ENCODE results near the gene HINT2. TPM values are rescaled to one million over a fixed set of nuclear protein-coding genes. Genes with fewer than 3 reads are reported as not detected.
A peak's percentile ranks its signal among the peaks of the same experiment; 100 is the strongest.

The HINT2 gene
- total and polyA plus RNA-seq, 2 experiments from 2014 or later = 30.6 to 50.7 TPM

GRCh38 chr9:35836595-35836994 lies 21.8 kb upstream of the HINT2 start:
- Histone ChIP-seq H4K20me1 (ENCODE audit: insufficient read depth) (no peaks in the 10 kb centered on the region), H3K27ac (no peak overlapping the region), H3K9ac (no peak overlapping the region), H3K9me3 (ENCODE audit: low read depth) (no peaks in the 10 kb centered on the region), H3K4me2 (ENCODE audit: unreplicated experiment) (no peak overlapping the region), H3K79me2 (ENCODE audit: insufficient read depth) (no peaks in the 10 kb centered on the region), H3K36me3 (ENCODE audit: low read depth) (no peaks in the 10 kb centered on the region), H3K4me3 (no peak overlapping the region), H3F3A (ENCODE audit: insufficient read depth) (no peaks in the 10 kb centered on the region), H3K4me1 (ENCODE audit: insufficient read depth) (no peaks in the 10 kb centered on the region), H2AFZ (no peak overlapping the region), H3K27me3 (replicated peaks; ENCODE audit: insufficient read depth) (no peaks in the 10 kb centered on the region), H3K9me2 (ENCODE audit: insufficient read depth) (no peaks in the 10 kb centered on the region)
- 93 to 96% methylated on average over 5 of the region's 5 CpGs for WGBS, 2 experiments (ENCODE audit: low coverage in 1 of 2, low lambda C conversion rate in 2 of 2, missing lambda C conversion rate in 2 of 2)
- TF ChIP-seq EZH2 (IDR thresholded peaks at IDR 0.05; ENCODE audit: insufficient read depth, poor library complexity, severe bottlenecking) (no peak), EZH2phosphoT487 (IDR thresholded peaks at IDR 0.05; ENCODE audit: insufficient read depth, low read depth) (no peak)
- DNase-seq = no peak
- in situ Hi-C loops (cut with MboI) = no loop called here

GRCh38 chr9:35835766-35836165 lies 20.9 kb upstream of the HINT2 start:
- no peak overlapping the region for H3K27ac ChIP-seq
- 76 to 78% methylated on average over 2 of the region's 2 CpGs for WGBS, 2 experiments (ENCODE audit: low coverage in 1 of 2, low lambda C conversion rate in 2 of 2, missing lambda C conversion rate in 2 of 2)
- H3K9ac ChIP-seq = no peak overlapping the region
- H3K79me2 ChIP-seq (ENCODE audit: insufficient read depth) = peaks cover 2% of the 10 kb centered on the region; the same call in 1 of the 2 replicates
- H3K9me2 ChIP-seq (ENCODE audit: insufficient read depth) = no peaks in the 10 kb centered on the region
- H3K4me1 ChIP-seq (ENCODE audit: insufficient read depth) = no peaks in the 10 kb centered on the region
- no peak overlapping the region for H3K4me2 ChIP-seq (ENCODE audit: unreplicated experiment)
- no peaks in the 10 kb centered on the region for H4K20me1 ChIP-seq (ENCODE audit: insufficient read depth)
- no peaks in the 10 kb centered on the region for H3K36me3 ChIP-seq (ENCODE audit: low read depth)
- no peaks in the 10 kb centered on the region for H3F3A ChIP-seq (ENCODE audit: insufficient read depth)
- no peak overlapping the region for H2AFZ ChIP-seq
- H3K27me3 ChIP-seq (replicated peaks; ENCODE audit: insufficient read depth) = no peaks in the 10 kb centered on the region
- in situ Hi-C loops (cut with MboI) = no loop called here
- no peak overlapping the region for H3K4me3 ChIP-seq
- no peaks in the 10 kb centered on the region for H3K9me3 ChIP-seq (ENCODE audit: low read depth)
- TF ChIP-seq EZH2 (IDR thresholded peaks at IDR 0.05; ENCODE audit: insufficient read depth, poor library complexity, severe bottlenecking) (no peak), EZH2phosphoT487 (IDR thresholded peaks at IDR 0.05; ENCODE audit: insufficient read depth, low read depth) (no peak)
- DNase-seq = no peak

DNA sequence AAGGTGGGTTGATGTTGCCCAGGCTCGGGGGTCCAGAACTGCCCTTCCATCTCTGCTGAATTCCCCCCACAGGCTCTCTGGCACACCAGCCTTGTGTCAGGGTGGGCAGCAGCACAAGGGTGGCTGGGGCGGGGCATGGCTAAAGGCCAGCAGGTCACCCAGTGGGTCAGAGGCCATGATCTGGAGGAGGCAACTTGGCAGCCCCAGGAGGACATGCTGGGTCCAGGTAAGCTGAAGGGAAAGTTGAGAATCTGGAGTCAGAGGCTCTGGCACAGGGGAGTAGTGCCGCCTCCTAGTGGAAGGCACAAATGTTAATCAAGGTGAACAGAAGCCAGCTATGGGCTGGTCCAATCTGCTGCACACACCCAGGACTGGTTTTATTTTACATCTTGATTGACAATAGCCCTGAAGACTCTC lies 20.4 kb upstream of the HINT2 start:
- Histone ChIP-seq H4K20me1 (ENCODE audit: insufficient read depth) (no peaks in the 10 kb centered on the region), H3K36me3 (ENCODE audit: low read depth) (no peaks in the 10 kb centered on the region), H3K27me3 (replicated peaks; ENCODE audit: insufficient read depth) (no peaks in the 10 kb centered on the region), H3K79me2 (ENCODE audit: insufficient read depth) (peaks cover 8% of the 10 kb centered on the region; the same call in 1 of the 2 replicates), H3K4me1 (ENCODE audit: insufficient read depth) (no peaks in the 10 kb centered on the region; the same call in 1 of the 2 replicates), H3K4me3 (no peak overlapping the region), H3K9me3 (ENCODE audit: low read depth) (no peaks in the 10 kb centered on the region), H3K27ac (no peak overlapping the region), H3K4me2 (ENCODE audit: unreplicated experiment) (no peak overlapping the region), H3K9me2 (ENCODE audit: insufficient read depth) (no peaks in the 10 kb centered on the region), H3F3A (ENCODE audit: insufficient read depth) (no peaks in the 10 kb centered on the region), H2AFZ (no peak overlapping the region), H3K9ac (no peak overlapping the region)
- WGBS, 2 experiments (ENCODE audit: low coverage in 1 of 2, low lambda C conversion rate in 2 of 2, missing lambda C conversion rate in 2 of 2) = 88 to 94% methylated on average over 3 of the region's 3 CpGs
- TF ChIP-seq EZH2phosphoT487 (IDR thresholded peaks at IDR 0.05; ENCODE audit: insufficient read depth, low read depth) (no peak), EZH2 (IDR thresholded peaks at IDR 0.05; ENCODE audit: insufficient read depth, poor library complexity, severe bottlenecking) (no peak)
- DNase-seq = peak; percentile 31
- in situ Hi-C loops (cut with MboI) = no loop called here

DNA sequence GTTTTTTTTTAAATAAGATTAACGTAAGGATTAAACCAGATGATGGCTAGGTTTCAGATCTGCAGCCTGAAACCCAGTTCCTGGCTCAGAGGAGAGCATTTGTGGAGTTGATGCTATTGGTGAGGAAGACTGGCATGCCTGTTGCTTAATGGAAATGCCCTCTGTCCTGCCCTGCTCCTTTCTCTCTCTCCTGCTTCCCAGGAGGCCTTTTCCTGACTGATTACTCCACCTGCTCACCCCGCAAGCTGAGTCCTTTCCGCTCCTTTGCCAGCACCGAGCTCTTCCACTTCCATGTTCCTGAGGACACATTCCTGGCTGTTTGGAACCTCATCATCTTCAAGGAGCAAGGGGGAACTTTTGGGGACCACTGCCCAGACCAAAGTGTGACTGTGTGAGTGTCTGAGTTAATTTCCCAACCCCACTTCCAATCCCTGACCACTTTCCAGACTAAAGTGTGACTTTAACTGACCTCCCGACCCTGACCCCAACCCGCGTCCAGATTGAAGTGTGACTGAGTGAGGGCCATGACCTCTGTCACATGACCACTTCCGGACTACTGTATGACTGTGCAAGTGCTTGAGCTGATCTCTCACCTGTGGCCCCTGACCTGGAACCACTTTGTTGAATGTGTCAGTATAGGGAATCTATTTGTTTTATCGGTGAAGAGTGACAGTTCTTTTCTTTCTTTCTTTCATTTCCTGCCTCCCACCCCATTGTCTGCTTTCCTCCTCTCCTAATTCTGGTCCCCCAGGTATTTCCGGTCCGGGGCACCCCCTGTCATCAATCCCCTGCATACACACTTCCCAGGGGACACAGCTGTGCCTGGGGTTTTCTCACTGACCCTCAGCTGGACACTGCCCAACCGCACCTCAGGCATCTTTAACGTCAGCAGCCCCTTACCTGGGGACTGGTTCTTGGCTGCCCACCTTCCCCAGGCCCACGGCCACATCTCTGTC lies 19.7 kb upstream of the HINT2 start:
- H3K4me2 ChIP-seq (ENCODE audit: unreplicated experiment) = no peak overlapping the region
- no peaks in the 10 kb centered on the region for H3K9me3 ChIP-seq (ENCODE audit: low read depth)
- TF ChIP-seq EZH2phosphoT487 (IDR thresholded peaks at IDR 0.05; ENCODE audit: insufficient read depth, low read depth) = no peak
- no peak for TF ChIP-seq EZH2 (IDR thresholded peaks at IDR 0.05; ENCODE audit: insufficient read depth, poor library complexity, severe bottlenecking)
- H3K79me2 ChIP-seq (ENCODE audit: insufficient read depth) = peaks cover 10% of the 10 kb centered on the region; the same call in 1 of the 2 replicates
- H3K36me3 ChIP-seq (ENCODE audit: low read depth) = no peaks in the 10 kb centered on the region
- H3K27ac ChIP-seq = no peak overlapping the region
- H3K27me3 ChIP-seq (replicated peaks; ENCODE audit: insufficient read depth) = no peaks in the 10 kb centered on the region
- no peak for DNase-seq
- H3K9me2 ChIP-seq (ENCODE audit: insufficient read depth) = no peaks in the 10 kb centered on the region
- WGBS, 2 experiments (ENCODE audit: low coverage in 1 of 2, low lambda C conversion rate in 2 of 2, missing lambda C conversion rate in 2 of 2) = 82 to 87% methylated on average over 14 of the region's 14 CpGs
- H3F3A ChIP-seq (ENCODE audit: insufficient read depth) = no peaks in the 10 kb centered on the region
- no peak overlapping the region for H3K4me3 ChIP-seq
- H3K9ac ChIP-seq = no peak overlapping the region
- in situ Hi-C loops (cut with MboI) = no loop called here
- H4K20me1 ChIP-seq (ENCODE audit: insufficient read depth) = no peaks in the 10 kb centered on the region
- no peak overlapping the region for H2AFZ ChIP-seq
- peaks cover 6% of the 10 kb centered on the region for H3K4me1 ChIP-seq (ENCODE audit: insufficient read depth)
